Effector CD8-positive, alpha-beta T cell (primary cell): ENCODE results near the gene HOXD10.

Source experiments
- DNase-seq: peaks from one replicate; lab custom pipeline; 2025; lab: John Stamatoyannopoulos, UW

HOXD10 gene

DNA sequence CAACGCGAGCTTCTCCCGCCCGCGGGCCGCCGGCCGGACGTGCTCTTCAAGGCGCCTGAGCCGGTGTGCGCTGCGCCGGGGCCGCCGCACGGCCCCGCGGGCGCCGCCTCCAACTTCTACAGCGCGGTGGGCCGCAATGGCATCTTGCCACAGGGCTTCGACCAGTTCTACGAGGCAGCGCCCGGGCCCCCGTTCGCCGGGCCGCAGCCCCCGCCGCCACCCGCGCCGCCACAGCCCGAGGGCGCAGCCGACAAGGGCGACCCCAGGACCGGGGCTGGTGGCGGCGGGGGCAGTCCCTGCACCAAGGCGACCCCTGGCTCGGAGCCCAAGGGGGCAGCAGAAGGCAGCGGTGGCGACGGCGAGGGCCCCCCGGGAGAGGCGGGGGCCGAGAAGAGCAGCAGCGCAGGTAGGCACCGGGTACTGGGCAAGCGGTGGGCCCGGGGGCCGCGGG is 8.8 kb upstream of the HOXD10 start:
- no peak for DNase-seq

DNA sequence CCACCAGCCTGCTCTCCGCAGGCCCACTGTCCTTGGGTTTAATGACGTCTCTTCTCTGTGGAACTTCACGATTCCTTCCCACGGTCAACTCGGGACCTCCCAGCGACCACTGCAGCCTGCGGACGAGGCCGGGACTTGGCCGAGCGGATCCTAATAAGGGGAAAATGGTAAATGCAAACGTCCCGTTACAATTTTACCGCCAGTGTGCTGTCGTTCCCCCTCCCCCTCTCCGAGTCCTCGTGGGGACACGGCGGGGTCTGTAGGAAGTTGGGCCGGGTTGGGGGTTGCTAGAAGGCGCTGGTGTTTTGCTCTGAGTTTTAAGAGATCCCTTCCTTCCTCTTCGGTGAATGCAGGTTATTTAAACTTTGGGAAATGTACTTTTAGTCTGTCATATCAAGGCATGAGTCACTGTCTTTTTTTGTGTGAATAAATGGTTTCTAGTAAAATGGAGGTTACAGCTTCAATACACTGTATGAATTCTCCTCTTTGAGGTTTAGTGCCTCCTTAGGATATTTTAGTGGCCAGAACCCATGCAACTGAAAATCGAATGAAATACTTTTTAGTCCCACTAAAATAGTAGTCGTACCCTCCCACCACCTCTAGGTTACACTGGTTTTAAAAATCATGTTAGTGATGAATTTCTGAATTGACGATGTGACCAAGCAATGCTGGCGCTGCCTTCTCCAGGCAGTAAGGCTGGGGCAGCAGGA is 7.2 kb upstream of the HOXD10 start:
- no peak for DNase-seq

DNA sequence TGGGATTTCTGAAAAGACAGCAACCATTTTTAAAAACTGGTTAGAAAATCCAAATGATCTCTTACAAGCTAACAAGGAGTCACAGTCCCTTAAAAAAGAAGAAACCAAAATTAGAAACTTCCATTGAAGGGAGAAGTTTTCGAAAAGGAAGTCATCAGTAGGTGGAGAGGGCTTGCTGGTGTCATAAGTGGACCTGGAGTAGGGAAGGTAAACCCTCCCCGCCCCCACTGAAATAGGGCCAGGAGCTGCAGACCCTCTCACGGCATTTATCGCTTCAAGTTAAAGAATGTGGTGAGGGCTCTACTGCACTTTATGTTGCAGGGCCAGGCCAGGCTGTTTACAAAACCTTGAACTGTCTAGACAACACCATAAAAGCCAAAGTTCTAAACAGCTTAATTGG is 6.6 kb upstream of the HOXD10 start:
- DNase-seq: no peak

DNA sequence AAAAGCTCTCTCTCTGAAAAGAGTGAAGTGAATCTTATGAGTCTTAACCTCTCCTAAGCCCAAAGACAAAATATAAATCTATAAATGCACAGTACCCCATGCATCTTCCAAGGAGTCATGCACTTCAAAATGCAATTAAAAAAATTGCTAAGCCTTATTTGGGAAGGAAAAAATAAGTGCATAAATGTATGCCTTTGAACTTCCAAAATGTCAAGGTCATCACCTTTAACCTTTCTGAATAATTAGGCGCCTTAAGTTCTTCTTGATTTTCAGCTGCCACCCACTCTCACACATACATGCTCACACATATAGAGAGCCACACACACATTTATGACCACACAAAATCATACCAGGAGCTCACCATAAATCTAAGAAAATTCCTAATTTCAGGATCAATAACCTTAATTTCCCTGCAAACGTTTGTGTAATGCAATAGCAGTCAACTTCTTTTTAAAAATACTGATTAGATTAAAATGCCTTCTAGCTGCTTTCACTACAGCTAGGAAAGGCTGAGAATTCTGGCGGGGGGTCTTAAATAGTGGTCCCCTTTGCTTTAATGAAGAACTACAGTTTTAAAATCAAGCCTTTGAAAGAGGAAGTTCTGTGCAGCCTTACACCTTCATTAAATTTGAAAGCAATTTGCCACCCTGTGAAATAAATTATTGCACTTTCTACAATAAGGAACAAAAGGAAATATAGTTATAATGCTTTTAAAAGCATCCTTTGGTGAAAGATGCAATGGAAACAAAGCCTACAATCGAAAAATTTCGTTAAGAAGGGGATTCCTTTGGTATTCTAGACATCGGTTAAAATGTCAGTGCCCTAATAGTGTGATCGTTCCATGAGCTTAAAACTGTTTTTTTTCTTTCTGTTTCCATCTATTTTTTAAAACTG is 5.9 kb upstream of the HOXD10 start:
- DNase-seq: no peak

DNA sequence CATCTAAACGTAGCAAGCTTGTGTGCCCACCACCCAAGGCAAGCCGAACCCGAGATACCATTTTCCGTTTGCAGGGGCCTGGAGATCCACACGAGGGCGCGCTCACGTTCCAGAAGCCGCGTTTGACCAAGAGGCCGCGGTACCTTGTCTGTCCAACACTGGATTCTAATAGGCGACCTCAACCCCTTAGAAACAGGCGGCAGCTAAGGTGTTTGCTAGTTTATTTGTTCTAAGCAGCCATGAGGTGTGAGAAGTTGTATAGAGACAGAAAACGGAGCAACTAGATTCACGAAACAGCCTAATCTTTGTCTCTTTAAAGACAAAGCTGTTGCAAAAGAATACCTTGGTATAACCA is 5.3 kb upstream of the HOXD10 start:
- DNase-seq: no peak

DNA sequence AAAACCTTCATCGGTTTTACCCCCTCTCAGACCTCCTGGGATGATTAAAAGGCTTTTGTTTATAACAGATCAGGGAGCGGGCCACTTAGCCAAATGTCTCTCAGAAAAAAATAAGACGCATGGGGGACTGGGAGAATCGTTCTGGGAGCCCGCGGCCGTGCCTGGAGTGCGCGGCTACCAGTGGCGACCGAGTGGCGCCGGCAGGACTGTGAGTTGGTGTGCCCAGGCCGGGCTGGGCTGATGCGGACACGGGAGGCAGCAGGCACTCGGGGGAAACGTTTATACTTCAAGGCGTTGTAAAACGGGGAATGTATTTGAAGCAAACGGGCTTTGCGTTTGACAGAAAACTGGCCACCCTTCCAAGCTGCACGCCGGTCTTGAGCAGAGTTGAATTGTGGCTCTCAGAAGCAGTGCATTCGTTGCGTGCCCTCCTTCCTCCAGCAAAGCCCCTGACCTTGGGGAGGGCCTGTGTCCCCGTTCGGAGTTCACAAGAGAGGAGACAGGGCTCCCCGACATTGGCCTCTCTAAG is 4.7 kb upstream of the HOXD10 start:
- DNase-seq: no peak

DNA sequence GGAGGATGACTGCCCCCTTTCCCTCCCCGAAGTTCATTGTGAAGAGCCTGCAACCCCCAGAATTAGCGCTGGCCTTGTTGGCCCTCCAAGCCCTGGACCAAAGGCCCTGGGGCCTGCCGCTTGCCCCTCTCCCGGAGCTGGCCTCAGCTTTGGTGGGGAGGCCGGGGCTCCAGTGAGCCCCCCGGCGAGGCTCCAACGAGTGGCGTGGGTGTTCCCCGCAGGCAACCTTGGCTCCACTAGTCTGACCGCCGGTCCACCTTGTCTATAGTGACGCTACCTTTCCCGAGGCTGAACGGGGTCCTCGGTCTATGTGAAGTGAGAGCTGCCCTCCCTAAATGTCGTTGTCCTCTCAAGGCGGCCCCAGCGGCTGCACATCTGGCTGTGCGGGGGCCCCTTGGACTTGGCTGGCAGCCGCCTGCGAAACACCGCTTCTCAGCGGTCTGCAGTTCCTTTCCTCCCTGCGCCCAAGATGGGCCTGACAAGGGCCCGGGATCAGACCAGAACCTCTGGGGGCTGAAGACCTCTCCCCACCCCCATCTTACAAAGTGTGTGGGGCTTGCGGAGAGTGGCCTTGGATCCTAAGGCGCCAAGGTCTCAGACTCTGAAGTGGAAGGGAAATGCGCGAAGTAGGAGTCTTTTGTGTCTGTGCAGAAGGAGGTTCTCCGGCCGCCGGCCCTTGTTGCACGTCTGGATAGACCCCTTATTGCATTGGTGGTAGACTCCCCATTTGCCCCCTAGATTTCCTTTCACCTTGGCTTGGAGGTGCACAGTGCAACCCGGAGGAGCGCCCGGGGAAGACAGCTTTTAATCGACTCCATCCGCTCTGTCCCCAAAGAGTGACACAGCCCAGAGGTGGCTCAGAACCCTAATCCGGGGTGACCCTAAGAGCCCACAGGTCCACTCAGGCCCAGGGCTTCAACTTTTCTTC is 3.9 kb upstream of the HOXD10 start:
- DNase-seq: no peak

DNA sequence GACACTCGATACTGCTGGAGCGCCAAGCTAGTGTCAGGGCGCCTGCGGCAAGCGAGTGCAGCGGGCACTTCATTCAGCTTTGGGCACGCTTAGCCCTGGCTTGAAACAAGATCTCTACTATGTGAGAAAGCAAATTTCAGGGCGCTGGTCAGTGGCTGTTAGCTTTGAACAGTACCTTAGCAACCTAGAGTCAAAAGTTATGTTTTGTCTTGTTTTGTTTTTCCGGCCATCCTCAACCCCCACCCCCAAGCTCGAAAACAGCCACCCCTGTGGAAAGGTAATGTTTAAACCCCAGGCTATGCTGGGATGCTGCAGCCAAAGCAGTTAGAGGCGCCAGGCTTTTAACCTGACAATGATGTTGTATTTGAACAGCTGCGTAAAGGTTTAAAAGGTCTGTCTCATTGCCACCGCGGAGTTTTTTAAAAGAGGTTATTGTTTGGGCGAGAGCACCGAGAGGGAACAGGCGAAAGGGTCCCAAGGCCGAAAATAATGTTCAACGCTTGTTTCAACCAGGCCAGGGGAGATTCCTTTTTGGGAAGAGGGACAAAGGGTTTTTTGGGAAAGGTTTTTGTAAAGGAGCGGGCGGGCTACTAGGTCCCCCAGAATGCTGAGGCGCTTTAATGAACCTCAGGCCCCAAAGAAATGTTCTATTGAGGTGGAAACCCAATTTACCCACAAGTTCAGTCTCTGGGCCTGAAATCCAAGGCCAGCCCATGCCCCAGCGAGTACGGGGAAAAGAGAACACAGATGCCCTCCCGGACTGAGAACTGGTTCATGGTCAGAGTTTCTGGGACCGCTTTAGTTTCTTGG is 2.3 kb upstream of the HOXD10 start:
- DNase-seq: no peak

DNA sequence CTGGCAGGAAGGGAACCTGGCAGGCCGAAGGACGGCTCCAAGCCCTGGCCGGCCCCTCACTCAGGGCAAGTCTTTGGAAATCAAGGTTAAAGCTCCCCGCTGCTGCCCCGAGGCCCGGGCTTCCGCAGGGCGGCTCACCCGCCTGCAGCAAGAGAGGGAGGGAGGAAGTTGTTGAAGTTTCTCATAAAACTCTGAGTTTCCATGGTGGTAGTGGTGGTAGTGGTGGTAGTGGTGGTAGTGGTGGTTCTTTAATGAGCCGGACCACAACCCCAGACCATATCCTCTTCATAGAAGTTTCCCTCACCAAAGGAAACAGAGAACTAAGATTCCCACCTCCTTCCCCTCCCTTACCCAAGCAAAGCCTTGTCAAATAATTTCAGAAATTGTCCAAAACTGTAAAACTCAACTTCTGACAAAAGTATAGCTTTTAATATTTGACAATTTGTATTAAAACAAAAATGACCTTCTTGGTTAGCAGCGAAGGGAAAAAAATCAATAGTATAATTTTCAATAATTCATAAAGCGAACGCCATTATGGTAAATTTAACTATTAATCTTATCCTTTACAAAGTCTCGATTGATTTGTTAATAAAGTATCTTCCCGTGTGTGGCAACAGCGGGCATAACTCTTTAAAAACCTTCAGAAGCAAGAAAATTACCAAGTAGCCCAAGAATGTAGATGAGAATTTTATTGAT is 1.5 kb upstream of the HOXD10 start:
- DNase-seq: no peak

DNA sequence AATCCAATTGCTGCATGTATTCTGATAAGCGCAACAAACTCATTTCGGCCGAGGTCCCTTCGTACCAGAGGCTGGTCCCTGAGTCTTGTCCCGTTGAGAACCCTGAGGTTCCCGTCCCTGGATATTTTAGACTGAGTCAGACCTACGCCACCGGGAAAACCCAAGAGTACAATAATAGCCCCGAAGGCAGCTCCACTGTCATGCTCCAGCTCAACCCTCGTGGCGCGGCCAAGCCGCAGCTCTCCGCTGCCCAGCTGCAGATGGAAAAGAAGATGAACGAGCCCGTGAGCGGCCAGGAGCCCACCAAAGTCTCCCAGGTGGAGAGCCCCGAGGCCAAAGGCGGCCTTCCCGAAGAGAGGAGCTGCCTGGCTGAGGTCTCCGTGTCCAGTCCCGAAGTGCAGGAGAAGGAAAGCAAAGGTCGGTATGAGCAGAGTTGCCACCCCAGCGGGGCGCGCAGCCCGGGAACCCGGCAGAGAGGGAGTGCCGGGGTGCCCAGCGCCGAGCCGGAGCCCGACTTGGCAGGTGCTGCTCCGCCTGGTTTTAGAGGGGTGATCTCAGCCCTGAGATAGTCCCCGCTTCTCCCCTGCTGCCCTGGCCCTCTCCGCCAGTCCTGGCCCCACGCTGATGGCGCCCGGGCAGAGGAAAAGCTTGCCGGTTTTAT is 714 bp downstream of the HOXD10 start:
- DNase-seq: no peak

DNA sequence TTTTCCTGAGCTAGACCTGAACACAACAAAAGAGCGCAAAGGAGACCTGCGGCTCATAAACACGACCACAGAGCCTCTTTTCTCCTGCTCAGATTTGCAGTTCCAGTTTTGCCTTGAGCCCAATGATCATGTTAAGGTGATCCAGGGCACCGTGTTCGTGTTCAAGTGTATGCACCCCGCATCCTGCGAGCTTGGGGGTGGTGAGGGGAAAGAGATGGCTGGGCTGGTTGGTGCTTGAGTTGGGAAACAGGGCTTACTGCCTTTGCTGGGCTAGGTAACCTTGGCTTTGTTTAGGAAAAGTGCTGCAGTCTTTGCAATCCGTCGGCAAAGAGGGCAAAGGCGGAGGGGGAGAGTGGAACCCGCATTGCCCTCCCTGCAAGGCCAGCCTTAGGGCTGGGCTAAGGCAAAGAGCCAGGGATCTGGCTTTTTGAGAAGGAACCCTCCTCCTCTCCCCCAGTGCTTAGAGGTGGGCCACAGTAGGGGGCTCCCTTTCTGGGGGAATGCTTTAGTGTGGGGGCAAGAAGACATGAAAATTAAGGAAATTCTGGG is 1.3 kb downstream of the HOXD10 start:
- DNase-seq: no peak

DNA sequence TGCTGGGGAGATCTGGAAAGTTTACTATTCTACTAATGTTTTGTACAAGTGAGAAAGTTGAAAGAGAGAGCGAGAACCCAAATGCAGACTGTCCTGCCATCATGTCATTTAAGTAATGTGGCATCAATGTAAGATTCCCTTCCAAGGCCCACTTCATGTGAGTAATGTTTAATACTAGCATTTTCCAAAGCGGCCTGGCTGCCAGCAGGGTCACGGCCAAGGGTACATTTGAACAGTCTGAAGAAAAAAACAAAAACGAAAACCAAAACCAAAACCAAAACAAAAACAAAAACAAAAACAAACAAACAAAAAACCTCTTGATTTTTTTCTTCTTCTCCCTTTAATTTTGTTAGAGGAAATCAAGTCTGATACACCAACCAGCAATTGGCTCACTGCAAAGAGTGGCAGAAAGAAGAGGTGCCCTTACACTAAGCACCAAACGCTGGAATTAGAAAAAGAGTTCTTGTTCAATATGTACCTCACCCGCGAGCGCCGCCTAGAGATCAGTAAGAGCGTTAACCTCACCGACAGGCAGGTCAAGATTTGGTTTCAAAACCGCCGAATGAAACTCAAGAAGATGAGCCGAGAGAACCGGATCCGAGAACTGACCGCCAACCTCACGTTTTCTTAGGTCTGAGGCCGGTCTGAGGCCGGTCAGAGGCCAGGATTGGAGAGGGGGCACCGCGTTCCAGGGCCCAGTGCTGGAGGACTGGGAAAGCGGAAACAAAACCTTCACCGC is 2.2 kb downstream of the HOXD10 start:
- no peak for DNase-seq

DNA sequence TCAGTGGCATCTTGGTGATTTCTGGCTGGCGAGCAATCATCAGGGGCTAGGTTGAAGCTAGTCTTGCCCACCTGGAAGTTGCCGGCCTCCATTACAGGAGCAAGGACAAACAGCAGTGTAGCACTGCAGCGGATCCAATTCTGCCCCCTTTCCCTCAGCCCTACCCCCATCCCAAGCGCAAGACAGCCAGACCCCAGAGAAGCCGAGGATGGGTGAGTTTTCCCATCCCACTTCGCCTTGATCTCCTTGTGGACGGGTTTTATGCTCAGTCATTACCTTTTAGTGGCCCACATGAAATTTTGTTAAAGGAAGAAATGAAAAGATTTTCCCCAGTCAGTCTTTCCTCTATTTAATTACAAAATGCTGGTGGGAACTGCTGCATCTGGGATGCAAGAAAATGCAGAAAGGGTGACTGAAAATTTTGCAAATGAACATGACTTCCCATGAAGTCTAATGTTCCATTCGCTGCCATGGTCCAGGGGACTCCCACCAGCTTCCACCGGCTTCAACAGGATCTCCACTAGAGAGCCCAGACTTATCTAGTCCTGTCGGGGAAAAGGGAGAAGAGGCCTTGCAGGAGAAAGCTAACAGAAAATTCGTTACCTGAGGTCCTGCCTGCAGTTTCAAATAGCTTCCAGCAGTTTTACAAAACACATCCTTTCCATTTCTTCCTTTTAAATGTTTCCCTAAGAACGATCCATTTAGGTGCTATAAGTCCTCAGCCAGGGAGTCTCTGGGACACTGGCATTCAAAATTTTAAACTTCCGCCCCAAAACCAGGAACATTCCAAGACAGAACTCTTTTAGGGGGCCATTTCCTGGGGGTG is 4.0 kb downstream of the HOXD10 start:
- DNase-seq: no peak

DNA sequence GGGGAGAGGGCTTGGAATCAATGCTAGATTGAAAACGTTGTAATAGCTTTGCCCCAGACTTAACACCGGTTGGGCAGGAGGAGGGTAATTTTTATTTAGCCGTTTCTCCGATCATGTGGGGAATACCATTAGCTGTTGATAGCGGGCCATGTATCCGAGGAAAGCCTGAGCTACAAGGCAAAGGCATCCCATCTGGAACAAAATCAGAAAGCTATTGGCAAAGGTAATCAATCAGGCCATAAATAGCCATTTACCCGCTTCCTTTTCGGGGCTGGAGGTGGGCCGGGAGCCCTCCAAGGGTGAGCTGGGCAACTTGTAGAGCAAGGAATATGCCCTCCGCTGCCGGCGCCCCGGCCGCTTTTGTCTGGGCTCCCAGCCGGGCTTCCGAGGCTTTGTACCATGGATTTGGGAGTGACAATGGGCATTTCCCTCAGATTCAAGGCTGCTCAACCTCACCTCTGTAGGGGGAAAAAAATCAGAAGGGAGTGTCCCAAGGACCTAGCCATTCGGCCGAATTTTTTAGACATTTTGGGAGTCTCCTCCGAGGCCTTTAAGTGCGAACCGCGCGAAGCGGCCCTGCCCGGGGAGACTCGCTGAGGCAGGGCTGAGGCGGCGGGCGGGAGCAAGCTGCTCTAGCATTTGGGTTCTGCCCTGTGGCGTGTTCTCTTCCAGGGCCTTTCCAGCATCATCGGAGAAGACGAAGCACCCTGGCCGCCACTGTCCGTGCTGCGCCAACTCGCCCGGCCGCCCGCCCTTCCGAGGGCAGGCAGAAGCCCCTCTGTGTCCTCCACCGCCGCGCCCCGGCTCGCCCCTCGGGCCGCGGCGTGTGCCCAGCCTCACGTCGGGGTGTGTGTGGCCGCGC is 4.8 kb downstream of the HOXD10 start:
- DNase-seq: no peak

DNA sequence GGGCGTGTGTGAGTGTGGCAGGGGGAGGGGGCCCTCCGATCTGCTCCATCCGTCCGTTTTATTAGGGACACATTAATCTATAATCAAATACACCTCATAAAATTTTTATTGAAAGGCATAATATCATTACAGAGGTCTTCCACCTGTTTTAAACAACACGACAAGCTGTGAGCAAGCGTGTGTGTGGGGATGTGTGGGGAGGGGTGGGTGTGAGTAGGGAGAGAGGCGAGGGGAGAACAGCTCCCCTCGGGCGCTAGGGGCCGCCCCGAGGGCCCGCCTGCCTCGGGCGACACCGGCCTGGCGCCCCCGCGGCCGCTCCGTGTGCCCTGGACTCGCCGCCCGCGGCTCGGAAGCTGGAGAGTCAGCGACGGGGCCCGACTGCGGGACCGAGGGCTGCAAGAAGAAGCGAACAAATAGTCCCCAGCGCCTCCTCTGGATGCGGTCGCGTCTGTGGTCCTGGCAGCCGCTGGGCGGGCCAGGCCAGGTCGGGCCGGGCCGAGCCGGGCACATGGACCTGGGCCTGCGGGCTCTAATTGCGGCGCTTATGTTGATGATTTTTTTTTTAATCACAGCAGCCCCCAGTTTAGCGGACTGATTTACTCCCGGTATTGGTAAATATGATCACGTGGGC is 5.6 kb downstream of the HOXD10 start:
- peak; percentile 21 for DNase-seq

DNA sequence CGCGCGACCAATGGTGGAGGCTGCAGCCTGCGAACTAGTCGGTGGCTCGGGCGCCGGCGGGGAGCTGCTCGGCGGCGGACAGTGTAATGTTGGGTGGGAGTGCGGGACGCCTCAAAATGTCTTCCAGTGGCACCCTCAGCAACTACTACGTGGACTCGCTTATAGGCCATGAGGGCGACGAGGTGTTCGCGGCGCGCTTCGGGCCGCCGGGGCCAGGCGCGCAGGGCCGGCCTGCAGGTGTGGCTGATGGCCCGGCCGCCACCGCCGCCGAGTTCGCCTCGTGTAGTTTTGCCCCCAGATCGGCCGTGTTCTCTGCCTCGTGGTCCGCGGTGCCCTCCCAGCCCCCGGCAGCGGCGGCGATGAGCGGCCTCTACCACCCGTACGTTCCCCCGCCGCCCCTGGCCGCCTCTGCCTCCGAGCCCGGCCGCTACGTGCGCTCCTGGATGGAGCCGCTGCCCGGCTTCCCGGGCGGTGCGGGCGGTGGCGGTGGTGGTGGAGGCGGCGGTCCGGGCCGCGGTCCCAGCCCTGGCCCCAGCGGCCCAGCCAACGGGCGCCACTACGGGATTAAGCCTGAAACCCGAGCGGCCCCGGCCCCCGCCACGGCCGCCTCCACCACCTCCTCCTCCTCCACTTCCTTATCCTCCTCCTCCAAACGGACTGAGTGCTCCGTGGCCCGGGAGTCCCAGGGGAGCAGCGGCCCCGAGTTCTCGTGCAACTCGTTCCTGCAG is 6.3 kb downstream of the HOXD10 start, which contains the start of gene HOXD9:
HOXD9 (plus strand) TSS at position 37 of the 728 bp plus-strand sequence; CDS start at position 87, 50 bp downstream.
- DNase-seq: no peak
